GM12872 (cell line): ENCODE data around the gene PCTP.

Source experiments
- TF ChIP-seq, protein P1 (sequence below): IDR thresholded peaks from 3 replicates; pipeline ENCODE4 v1.5.1; 2011; ENCODE audit warnings: low read depth, mild to moderate bottlenecking, low read length, moderate library complexity; ENCODE audit not compliant: insufficient read depth

Gene PCTP

DNA sequence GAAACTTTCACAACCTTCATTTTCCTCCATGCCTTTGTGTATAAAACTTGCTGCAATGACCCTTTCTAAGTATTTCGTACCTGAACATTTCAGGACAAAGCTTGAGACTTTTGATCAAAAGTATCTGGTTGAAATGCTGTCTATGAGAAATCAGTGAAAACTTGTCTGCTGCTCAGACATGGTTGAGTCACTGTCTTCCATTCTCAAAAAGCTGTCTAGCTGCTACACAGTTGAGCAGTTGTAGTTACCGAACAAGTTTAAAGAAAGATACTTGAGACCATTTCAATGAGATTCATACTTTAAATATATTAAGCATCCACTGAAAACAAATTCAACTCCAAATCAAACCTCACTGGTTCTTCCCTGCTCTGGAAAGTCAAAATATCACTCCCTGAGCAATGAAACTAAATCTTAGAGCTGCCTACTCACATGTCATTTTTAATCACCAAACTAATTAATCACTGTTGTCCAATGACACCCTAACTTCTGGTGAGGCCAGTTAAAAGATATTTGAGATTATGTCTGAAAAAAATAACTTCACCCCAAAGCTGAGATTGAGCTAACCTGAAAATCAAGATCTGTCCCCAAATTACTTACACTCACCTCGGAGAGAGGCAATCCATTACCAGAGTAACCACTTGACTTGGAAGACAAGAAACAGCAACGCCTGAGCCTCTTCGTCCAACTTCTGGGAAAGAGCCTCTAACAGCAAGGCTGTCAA is 28.7 kb upstream of the PCTP start:
- TF ChIP-seq, protein P1, sequence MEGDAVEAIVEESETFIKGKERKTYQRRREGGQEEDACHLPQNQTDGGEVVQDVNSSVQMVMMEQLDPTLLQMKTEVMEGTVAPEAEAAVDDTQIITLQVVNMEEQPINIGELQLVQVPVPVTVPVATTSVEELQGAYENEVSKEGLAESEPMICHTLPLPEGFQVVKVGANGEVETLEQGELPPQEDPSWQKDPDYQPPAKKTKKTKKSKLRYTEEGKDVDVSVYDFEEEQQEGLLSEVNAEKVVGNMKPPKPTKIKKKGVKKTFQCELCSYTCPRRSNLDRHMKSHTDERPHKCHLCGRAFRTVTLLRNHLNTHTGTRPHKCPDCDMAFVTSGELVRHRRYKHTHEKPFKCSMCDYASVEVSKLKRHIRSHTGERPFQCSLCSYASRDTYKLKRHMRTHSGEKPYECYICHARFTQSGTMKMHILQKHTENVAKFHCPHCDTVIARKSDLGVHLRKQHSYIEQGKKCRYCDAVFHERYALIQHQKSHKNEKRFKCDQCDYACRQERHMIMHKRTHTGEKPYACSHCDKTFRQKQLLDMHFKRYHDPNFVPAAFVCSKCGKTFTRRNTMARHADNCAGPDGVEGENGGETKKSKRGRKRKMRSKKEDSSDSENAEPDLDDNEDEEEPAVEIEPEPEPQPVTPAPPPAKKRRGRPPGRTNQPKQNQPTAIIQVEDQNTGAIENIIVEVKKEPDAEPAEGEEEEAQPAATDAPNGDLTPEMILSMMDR: no peak

DNA sequence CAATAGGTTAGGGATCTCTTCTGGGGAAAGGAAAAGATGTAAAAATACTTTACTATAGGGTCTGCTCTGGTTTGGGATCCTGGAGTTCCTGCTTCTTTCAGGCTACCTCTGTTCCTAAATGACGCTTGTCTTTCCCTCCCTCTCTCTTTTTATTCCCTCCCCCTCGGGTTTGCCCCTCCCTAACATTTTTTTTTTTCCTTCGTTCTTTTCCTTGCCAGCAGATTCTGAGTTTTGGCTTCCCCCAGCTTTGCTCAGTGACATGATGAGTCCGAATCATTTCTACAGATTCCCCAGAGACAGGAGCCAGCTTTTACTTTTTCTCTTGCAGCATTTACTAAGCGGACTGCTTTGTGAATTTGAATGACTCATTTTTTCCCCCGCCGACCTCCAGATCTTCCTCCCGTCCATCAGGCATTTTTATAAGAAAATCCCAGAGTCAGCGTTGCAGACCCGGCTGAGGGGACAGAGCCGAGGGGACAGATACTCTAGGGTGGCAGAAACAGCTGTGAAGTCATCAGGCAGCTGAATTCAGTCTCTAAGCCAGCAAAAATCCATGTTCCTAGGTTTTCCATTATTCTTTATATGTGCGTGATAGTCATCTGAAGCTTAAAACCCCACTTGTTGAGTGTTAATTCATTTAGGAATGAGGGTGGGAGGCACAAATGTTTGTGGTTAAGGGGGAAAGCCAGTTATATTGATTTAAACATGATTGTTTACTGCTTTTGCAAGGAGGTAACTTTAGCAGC is 27.9 kb upstream of the PCTP start, which contains the start of gene TMEM100:
Gene TMEM100, minus strand, starts transcription at position 123 of the 746 bp plus-strand sequence. CDS start 1,794 bp downstream, outside the sequence.
- TF ChIP-seq, protein P1: no peak

DNA sequence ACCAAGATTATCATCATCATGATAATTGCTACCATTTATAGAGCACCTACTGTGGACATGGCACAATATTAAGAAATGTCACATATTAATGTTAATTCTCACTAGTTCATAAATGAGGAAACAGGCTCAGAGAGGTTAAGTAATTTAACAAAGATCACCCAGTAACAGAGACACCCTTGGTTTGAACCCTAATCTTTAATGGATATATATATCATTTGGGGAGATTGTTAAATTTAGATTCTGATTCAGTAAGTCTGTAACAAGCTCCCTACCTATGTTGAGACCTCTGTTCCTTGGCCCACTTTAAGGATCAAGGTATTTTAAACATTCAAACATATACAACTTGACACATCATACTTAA is 27.4 kb upstream of the PCTP start:
- TF ChIP-seq, protein P1: no peak

DNA sequence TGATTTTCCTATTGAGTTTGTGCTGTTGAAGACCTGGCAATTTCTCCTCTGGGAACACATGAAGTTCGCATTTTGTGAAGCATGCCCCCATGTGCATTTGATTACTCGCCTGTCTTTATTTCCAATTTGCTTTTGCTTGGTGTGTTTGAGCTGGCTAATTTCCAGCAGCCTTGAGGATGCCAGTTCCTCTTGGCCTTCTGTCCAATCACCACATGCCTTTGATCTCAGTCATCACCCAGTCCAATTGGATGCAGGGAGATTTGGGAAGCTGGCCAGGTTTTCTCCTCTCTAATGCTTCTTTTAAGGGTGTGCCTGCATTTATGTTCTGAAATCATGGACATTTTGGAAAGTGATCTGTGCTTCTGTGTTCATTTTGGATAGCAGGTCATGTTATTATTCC is 24.4 kb upstream of the PCTP start:
- TF ChIP-seq, protein P1: no peak

DNA sequence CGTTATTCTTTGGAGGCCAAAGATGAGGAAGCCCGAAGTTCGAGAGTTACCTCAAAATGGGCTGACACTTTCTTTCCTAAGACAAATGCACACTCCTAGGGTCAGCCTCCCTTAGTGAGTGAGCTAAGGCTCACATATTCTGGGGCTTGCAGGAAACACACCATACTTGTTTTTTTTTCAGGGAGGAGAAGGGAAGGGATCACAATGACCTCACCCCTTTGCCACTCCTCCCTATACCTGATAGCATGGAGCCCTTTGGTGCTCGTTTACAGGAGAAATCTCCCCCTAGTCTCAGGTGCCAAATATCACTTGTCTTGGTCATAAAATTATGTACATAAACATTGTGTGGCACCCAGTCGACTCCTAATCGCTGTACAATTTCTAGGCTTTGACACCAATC is 23.6 kb upstream of the PCTP start:
- TF ChIP-seq, protein P1: no peak

DNA sequence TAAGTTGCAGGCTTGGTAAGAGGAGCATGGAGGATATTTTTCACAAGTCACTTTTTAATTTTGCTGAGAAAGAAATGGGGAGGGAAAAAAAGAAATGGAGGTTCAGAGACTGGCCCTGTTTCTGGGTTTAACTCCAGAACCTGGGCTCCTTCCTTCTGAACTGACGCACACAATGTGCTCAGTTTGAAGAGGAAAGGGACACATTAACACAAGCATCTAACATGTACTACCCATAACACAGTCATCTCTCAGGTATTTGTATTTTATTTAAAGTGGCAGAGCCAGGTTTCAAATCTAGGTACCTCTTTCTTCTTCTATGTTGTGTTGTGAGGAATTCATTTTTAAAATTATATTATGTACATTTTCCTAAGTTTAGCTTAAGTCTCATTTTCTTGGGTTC is 22.9 kb upstream of the PCTP start:
- TF ChIP-seq, protein P1: no peak

DNA sequence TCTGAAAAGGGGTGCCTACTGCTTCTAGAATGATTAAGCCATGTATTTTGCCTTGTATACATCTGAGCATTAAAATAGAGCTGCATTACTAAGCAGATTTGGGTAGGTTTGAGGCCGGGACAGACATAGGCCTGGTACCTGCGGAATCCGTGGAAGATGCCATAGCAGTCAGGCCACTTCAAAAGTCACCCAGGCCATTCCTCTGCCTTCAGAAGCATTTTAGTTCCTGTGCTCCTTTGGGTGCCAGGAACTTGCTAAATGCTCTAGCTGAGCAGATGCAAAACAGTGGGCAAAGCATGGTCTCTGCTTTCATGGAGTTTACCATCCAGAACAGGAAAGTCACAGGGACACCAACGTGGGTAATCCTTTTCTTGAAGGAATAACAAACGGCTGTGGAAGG is 22.5 kb upstream of the PCTP start:
- TF ChIP-seq, protein P1: no peak
